T follicular helper cell (primary cell): Measurements from ENCODE around the gene SBF1.
A peak's percentile ranks its signal among the peaks of the same experiment; 100 is the strongest.

ENCODE experiments used
- DNase-seq: peaks from one replicate; pipeline ENCODE4 v3.0.0-alpha.2; 2020; ENCODE audit warnings: low read depth

SBF1 gene

GRCh38 chr22:50483977-50484853 lies 9.4 kb upstream of the SBF1 start:
- DNase-seq = no peak

- no peak for DNase-seq
Observed at GRCh38 chr22:50483556-50483955, 8.7 kb upstream of the SBF1 start.

- DNase-seq = no peak
Observed at GRCh38 chr22:50483106-50483505, 8.3 kb upstream of the SBF1 start.

- DNase-seq = no peak
Observed at GRCh38 chr22:50482107-50483074, 7.6 kb upstream of the SBF1 start.

GRCh38 chr22:50481440-50482106 lies 6.7 kb upstream of the SBF1 start, which contains the start of gene ADM2:
Gene ADM2 (plus strand): TSS chr22:50481543. CDS start chr22:50481848, 305 bp downstream.
- DNase-seq = peak; percentile 50

- no peak for DNase-seq
Observed at GRCh38 chr22:50481045-50481439, 6.2 kb upstream of the SBF1 start.

GRCh38 chr22:50479721-50480120 lies 4.9 kb upstream of the SBF1 start:
- DNase-seq = no peak

- DNase-seq = no peak
Observed at GRCh38 chr22:50477923-50478322, 3.1 kb upstream of the SBF1 start.

- DNase-seq = no peak
Observed at GRCh38 chr22:50476868-50477267, 2.0 kb upstream of the SBF1 start.

- DNase-seq = no peak
Observed at GRCh38 chr22:50475652-50476002, 792 bp upstream of the SBF1 start.

GRCh38 chr22:50473855-50474671 lies 772 bp downstream of the SBF1 start:
- no peak for DNase-seq

- peak; percentile 44 for DNase-seq
Observed at GRCh38 chr22:50473088-50473487, 1.7 kb downstream of the SBF1 start.

- DNase-seq = no peak
Observed at GRCh38 chr22:50471962-50472361, 2.9 kb downstream of the SBF1 start.

- no peak for DNase-seq
Observed at GRCh38 chr22:50471197-50471847, 3.5 kb downstream of the SBF1 start.

GRCh38 chr22:50470491-50470890 lies 4.3 kb downstream of the SBF1 start:
- DNase-seq = no peak

- DNase-seq = peak; percentile 93
Observed at GRCh38 chr22:50469377-50470305, 5.2 kb downstream of the SBF1 start.

- no peak for DNase-seq
Observed at GRCh38 chr22:50468626-50469025, 6.2 kb downstream of the SBF1 start.

- no peak for DNase-seq
Observed at GRCh38 chr22:50467773-50468440, 6.9 kb downstream of the SBF1 start.

- no peak for DNase-seq
Observed at GRCh38 chr22:50467341-50467740, 7.5 kb downstream of the SBF1 start.
